Left forelimb (tissue), 1 donor: Measurements from ENCODE around the gene RPL10.

Experiments used
- DNase-seq: peaks from one replicate; pipeline ENCODE4 v3.0.0-alpha.2; 2018; ENCODE audit warnings: low spot score

The RPL10 gene

GRCh38 chrX:154397888-154398667 lies at the start of gene RPL10:
RPL10 (plus strand) TSS chrX:154398377; CDS start chrX:154398520, 143 bp downstream.
- peak; percentile 94 for DNase-seq

GRCh38 chrX:154348646-154349358 lies 49.4 kb upstream of the RPL10 start:
- DNase-seq: no peak

GRCh38 chrX:154349359-154349935 lies 48.7 kb upstream of the RPL10 start:
- no peak for DNase-seq

DNA sequence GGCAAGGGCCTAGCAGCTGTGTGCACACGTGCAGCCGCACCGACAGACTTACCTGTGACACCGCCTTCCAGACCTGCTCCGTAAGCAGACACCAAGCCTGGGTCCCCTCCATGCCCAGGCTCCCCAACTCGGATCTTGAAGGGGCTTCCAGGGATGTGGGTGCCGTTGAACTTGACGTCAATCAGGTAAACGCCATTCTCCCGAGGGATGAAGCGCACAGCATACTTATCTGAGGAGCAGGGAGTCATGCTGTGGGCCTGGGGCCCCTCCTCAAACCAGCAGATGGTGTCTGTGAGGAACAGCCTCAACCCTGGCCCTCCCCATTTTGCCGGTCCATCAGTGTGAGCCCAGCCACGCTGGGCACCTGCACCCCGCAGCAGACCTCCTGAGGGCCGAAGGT lies 48.2 kb upstream of the RPL10 start:
- no peak for DNase-seq

DNA sequence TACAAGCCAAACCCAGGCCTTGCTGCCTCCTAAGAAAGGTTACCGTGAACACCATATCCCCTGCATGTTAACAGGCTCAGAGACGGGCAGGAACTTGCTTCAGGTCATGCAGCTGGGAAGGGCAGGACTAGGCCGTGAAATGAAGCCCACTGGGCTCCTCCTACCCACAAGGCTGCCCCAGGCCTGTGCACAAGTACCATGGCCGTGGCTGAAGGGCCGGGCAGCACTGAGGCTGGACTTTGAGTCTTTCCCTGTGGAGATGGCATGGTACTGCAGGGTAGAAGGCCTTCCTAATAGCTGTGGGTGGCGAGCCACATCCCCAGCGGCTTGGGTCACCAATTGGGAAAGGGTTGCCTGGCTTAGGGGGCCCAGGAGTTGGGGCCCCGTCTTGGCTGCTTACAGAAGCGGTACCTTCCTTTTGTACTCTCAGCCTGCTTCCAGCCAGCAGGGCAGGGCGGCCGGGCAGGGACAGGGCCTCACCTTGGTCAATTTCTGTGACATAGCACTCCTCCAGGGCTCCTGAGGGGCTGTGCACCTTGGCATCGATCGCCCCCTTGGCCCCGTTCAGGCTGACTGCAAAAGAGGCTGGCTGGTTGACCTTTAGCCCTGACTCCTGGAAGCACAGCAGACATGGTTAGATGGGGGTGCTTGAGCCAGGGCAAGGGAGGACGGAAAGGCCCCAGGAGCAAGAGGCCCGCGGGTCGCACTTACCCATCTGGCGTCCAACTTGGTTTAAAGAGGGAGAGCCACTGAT lies 47.6 kb upstream of the RPL10 start:
- no peak for DNase-seq

GRCh38 chrX:154351183-154352011 lies 46.8 kb upstream of the RPL10 start:
- DNase-seq: no peak

- no peak for DNase-seq
These were observed 46.2 kb upstream of the RPL10 start for GRCh38 chrX:154352012-154352401.

DNA sequence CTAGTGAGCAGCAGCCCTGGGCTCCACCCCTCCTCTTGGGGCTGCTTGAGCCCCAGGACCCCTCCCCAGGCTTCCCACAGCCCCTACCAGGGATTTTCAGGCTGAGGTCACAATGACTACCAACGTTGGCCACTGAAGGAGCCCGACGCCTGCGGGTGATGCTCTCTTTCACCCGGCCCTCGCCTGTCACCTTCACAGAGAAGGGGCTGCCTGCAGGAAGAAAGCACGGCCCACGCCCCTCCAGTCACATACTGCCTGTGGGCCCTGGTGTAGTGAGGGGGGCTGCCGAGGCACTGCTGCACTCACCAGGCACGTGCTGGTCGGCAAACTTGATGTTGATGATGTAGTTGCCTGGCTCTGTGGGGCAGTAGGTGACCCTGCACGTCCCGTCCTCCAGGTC lies 45.7 kb upstream of the RPL10 start:
- no peak for DNase-seq

- DNase-seq: no peak
These were observed 44.9 kb upstream of the RPL10 start for GRCh38 chrX:154353172-154353843.

DNA sequence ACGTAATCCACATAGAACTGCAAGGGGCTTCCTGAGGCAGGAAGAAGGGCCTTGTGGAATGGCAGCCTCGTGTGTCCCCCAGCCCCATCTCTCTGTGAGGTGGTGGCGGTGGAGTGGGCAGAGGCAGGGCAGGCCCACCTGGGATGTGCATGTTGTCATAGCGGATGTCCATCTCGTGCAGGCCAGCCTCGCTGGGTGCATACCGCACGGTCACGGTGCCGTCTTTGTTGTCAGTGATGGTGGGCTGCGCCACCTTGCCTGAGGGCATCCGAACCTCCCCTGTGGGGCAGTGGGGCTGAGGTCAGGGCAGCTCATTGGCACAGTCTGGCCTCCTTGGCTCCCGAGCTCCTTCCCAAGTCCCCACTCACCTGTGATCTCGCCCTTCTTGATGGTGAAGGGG lies 44.2 kb upstream of the RPL10 start:
- no peak for DNase-seq

DNA sequence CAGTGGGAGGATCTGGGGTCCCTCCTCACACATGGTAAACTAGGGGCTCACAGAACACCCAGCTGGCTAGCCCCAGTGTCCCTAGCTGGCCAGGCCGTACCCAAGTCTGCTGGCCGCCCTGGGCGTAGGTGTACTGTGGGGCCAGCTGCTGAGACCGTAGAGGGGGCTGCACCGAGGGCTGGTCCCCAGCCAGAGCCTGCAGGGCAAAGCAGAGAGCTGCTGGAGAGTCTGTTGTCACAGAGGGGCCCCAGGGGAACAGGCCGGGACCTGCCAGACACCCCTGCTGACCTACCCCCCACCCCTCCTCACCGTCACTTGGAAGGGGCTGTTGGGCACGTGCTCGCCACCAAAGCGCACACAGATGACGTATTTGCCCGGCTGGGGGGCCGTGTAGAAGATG lies 43.7 kb upstream of the RPL10 start:
- no peak for DNase-seq

DNA sequence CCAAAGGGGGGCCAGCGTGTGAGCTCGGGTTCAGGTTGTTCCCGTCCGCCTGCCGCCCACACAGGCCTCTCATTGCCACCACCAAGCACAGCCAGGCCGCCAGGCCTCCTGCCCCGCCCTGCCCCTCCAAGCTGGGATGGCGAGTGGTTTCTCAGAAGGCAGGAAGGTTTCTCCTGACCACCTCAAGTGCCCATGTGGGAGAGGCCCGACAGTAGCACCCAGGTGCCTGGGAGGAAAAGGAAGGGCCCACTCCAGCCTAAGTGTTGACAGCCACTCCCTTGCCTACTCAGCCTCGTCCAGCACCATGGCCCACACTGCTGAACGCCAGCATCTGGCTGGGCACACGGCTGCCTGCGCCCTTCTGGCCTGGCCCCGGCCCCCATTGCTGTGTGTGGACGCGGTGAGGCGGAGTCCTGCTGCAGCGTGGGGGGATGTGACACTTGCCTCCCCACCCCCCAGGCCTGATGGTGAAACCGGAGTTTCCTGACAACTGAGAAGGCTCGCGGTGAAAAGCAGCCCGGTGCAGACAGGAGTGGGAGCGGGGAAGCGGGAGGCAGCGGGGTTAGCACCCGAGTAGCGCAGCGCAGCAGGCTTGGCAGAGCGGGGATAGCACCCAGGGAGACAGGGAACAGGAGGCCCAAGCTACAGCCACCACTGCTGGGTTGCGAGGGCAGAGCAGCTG lies 42.9 kb upstream of the RPL10 start:
- DNase-seq: no peak

DNA sequence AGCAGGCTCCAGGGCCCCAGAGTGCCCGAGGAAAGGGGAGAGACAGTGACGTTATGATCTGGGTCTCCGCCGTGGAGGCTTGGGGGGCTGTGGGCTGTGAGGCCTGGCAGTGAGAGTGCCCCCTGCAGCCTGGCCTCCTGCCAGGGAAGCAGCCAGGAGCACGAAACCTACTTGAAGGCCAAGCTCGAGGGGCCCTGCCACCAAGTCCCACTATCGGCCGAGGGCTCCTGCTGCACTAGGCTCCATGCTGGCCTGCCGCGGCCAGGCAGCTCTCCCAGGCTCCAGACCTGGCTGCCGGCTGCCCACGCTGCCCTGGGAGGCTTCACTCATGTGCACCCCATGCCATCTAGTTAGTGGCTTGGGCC lies 42.4 kb upstream of the RPL10 start:
- DNase-seq: no peak

DNA sequence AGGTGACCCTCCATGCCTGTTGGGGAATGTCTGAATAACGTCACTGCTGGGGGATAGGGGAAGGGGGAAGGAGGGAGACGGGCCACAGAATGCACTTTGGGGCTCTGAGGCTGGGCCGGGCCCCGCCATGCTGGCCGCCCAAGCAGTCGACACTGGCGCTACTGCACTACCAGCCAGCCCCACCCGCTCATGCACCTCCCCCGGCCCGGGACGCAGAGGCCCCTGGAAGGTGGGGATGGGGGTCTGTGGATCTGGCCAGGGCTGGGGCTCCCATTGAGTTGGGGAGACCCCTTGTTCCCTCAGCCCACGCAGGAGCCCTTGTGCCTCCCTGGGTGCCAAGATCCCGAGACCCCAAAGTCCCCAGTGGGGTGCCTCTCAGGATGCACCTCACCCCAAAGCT lies 41.6 kb upstream of the RPL10 start:
- DNase-seq: no peak

GRCh38 chrX:154357205-154357604 lies 41.0 kb upstream of the RPL10 start:
- no peak for DNase-seq

- no peak for DNase-seq
These were observed 40.2 kb upstream of the RPL10 start for GRCh38 chrX:154358011-154358410.

GRCh38 chrX:154358829-154359228 lies 39.3 kb upstream of the RPL10 start:
- no peak for DNase-seq

GRCh38 chrX:154359362-154360154 lies 38.6 kb upstream of the RPL10 start:
- DNase-seq: no peak

DNA sequence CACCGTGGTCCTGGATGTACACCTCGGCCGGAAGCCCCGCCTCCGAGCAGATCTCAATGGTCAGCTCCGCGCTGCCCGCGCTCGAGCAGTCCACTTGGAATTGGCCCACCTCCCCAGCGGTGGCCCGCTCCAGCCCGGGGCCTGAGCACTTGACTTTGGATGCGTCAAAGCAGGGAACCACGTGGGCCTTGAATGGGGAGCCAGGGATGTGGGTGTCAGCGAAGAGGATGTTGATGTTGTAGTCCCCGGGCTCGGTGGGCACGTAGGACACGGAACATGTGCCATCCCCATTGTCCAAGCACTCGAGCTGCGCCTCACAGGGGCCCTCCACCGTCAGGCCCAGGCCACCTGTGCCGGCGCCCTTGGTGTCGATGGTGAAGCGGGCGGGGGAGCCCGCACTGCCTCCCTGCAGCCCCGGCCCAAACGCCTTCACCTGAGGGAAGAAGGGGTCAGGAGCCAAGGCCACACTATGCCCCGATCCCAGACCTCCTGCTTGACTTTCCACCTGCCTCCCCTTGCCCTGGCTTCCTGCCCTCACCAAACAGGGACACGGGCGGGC lies 37.9 kb upstream of the RPL10 start:
- DNase-seq: no peak
